ENCODE measurements around the gene TIMM21.

GRCh38 chr18:74166386-74166785 is 18.1 kb downstream of the TIMM21 start:
- no peak for TF ChIP-seq POLR2A (IDR thresholded peaks at IDR 0.05)
- no peak for TF ChIP-seq CTCF (IDR thresholded peaks at IDR 0.05)

All from transverse colon (tissue), 3 donors.